GM12878 (cell line): ENCODE data around the gene TEX264. TPM values are rescaled to one million over a fixed set of nuclear protein-coding genes. Genes with fewer than 3 reads are reported as not detected.

ENCODE experiments used
- ATAC-seq: fragments of 200-7000 bp; cut with Tn5 transposase; 3 replicates; pipeline ENCODE4 v1.9.1; 2020; ENCODE audit warnings: mild to moderate bottlenecking, moderate library complexity
- BruUV-seq: library from RNA; stranded (reverse); fragments of 400-500 nt; replicated peaks from 2 replicates; lab custom pipeline; 2021; lab: Mats Ljungman, UMichigan
- CTCF ChIA-PET: fragments of 300-600 bp; sonication (Branson Sonifier 250); formaldehyde crosslinking; extraction: SDS; loops from one replicate; lab custom pipeline; 2021; ENCODE audit warnings: inconsistent platforms; lab: Yijun Ruan, JAX
- POLR2A ChIA-PET: fragments of 350-600 bp; formaldehyde crosslinking; extraction: SDS; loops from one replicate; lab custom pipeline; 2021; ENCODE audit warnings: inconsistent platforms; lab: Charles Lee
- RAD21 ChIA-PET: fragments of 300-600 bp; sonication (Branson Sonifier 250); formaldehyde crosslinking; loops from one replicate; lab custom pipeline; 2023; ENCODE audit warnings: antibody characterized with exemption; ENCODE audit not compliant: unreplicated experiment; lab: Charles Lee
- SMC1A ChIA-PET: fragments of 300-600 bp; sonication (Branson Sonifier 250); formaldehyde crosslinking; loops from one replicate; lab custom pipeline; 2023; ENCODE audit not compliant: unreplicated experiment, uncharacterized antibody; lab: Charles Lee
- DNase-seq: peaks from one replicate; pipeline ENCODE4 v3.0.0-alpha.2; 2011; ENCODE audit warnings: low read depth, low spot score
- FAIRE-seq: peaks from 3 replicates; lab custom pipeline; 2011; peaks lifted over from hg19 to GRCh38; lab: Jason Lieb, UNC
- H2AFZ ChIP-seq: 2 replicates; pipeline ENCODE4 v1.6.0; 2011; ENCODE audit warnings: low read depth, low read length, control low read depth; ENCODE audit not compliant: control insufficient read depth
- H3K27ac ChIP-seq: 2 replicates; pipeline ENCODE4 v1.5.1; 2011; ENCODE audit warnings: control low read depth; ENCODE audit not compliant: control insufficient read depth, insufficient read depth
- H3K27me3 ChIP-seq, 2 experiments: replicated peaks in 1 of 2; 2 replicates each; pipeline versions ENCODE4 v1.6.0 to v1.6.1; 2011; ENCODE audit warnings: low read length in 1 of 2; ENCODE audit not compliant: control insufficient read depth in 2 of 2, insufficient read depth in 2 of 2
- H3K36me3 ChIP-seq, 2 experiments: 2 replicates each; pipeline ENCODE4 v1.5.1; 2011; ENCODE audit warnings: low read length in 1 of 2; ENCODE audit not compliant: control insufficient read depth in 2 of 2, insufficient read depth in 2 of 2
- H3K4me1 ChIP-seq: 2 replicates; pipeline ENCODE4 v1.6.1; 2011; ENCODE audit warnings: mild to moderate bottlenecking, low read length, moderate library complexity, mixed read lengths; ENCODE audit not compliant: control insufficient read depth, insufficient read depth
- H3K4me2 ChIP-seq: 2 replicates; pipeline ENCODE4 v1.6.0; 2011; ENCODE audit warnings: control low read depth; ENCODE audit not compliant: control insufficient read depth, insufficient read depth
- H3K4me3 ChIP-seq: fragments of 200-600 bp; sonication (generic); 2 replicates; pipeline ENCODE4 v1.5.1; 2016
- H3K79me2 ChIP-seq: 2 replicates; pipeline ENCODE4 v1.6.0; 2011; ENCODE audit warnings: low read length; ENCODE audit not compliant: control insufficient read depth, insufficient read depth
- H3K9ac ChIP-seq: 2 replicates; pipeline ENCODE4 v1.8.0; 2011; ENCODE audit warnings: low read length, control low read depth, mixed read lengths; ENCODE audit not compliant: control insufficient read depth, insufficient read depth
- H3K9me3 ChIP-seq: replicated peaks from 3 replicates; pipeline ENCODE4 v1.5.1; 2011; ENCODE audit warnings: mild to moderate bottlenecking, low read length; ENCODE audit not compliant: control insufficient read depth, insufficient read depth
- H4K20me1 ChIP-seq: 2 replicates; pipeline ENCODE4 v1.6.0; 2011; ENCODE audit not compliant: control insufficient read depth, insufficient read depth
- GATAD2B ChIP-seq: fragments of 450-650 bp; conservative IDR thresholded peaks from 2 replicates; pipeline ENCODE4 v1.6.1; 2017; ENCODE audit warnings: low read depth, mild to moderate bottlenecking, moderate library complexity
- RAD51 ChIP-seq: fragments of 450-650 bp; IDR thresholded peaks from 2 replicates; pipeline ENCODE4 v1.6.1; 2016; ENCODE audit warnings: moderate library complexity, mild to moderate bottlenecking, inconsistent platforms
- ZZZ3 ChIP-seq: IDR thresholded peaks from 2 replicates; pipeline ENCODE4 v1.6.1; 2011; ENCODE audit warnings: low read depth; ENCODE audit not compliant: control insufficient read depth, insufficient read length
- WGBS: methylation state at CpG from one replicate; pipeline ENCODE4 v1.1.6; 2016; ENCODE audit warnings: low lambda C conversion rate; ENCODE audit not compliant: insufficient replicate concordance, insufficient coverage; ENCODE audit errors: missing lambda C conversion rate; 5-methylcytosine and 5-hydroxymethylcytosine counted together
- in situ Hi-C: fragments of 300-500 bp; cut with MboI; formaldehyde crosslinking; loops from 9 replicates; pipeline ENCODE4 v1.14.3; 2018; ENCODE audit warnings: mixed read lengths
- intact Hi-C: fragments of 100-400 bp; cut with micrococcal nuclease; formaldehyde crosslinking; loops from one replicate; pipeline ENCODE4 v1.14.2; 2022; ENCODE audit not compliant: unreplicated experiment
- polyA plus RNA-seq, 11 experiments: library from polyadenylated mRNA; depleted of rRNA in 4 of 11; unstranded in 6 of 11; stranded (reverse) in 5 of 11; fragments of >200 nt; fragmentation: Nextera tagmentation in 4 of 11; fragmentation: Illumina TruSeq in 1 of 11; extraction: Ambion mirVana in 4 of 11; extraction: Trizol in 1 of 11; gene quantifications; 1 replicate in 1 of 11; 2 replicates in 10 of 11; pipeline versions ENCODE4 v1.2.1 to v1.2.3, GENCODE V29; 2011 to 2016; ENCODE audit warnings: inconsistent platforms in 2 of 11, missing spikeins in 2 of 11, low read depth in 1 of 11
- total RNA-seq, 4 experiments: library from RNA; depleted of rRNA in 3 of 4; stranded (reverse); fragments of >200 nt in 3 of 4; fragmentation: Illumina TruSeq in 1 of 4; extraction: Trizol in 1 of 4; gene quantifications; 2 replicates each; pipeline versions ENCODE4 v1.2.1 to v1.2.3, GENCODE V29; 2013 to 2021
- TF ChIP-seq, protein P1 (sequence below): IDR thresholded peaks from 2 replicates; pipeline ENCODE4 v1.6.1; 2011; ENCODE audit warnings: mild to moderate bottlenecking, low read depth, low read length, moderate library complexity; ENCODE audit not compliant: insufficient replicate concordance
- TF ChIP-seq, protein P2 (sequence below): IDR thresholded peaks from 2 replicates; pipeline ENCODE4 v1.6.1; 2012; ENCODE audit warnings: mild to moderate bottlenecking, low read depth, low read length

The TEX264 gene
- total and polyA plus RNA-seq, 10 of the 15 experiments (the other 5 are each of a cell fraction or from before 2014, with no cell fraction given): 3.6 to 63.0 (median 52.4) TPM

DNA sequence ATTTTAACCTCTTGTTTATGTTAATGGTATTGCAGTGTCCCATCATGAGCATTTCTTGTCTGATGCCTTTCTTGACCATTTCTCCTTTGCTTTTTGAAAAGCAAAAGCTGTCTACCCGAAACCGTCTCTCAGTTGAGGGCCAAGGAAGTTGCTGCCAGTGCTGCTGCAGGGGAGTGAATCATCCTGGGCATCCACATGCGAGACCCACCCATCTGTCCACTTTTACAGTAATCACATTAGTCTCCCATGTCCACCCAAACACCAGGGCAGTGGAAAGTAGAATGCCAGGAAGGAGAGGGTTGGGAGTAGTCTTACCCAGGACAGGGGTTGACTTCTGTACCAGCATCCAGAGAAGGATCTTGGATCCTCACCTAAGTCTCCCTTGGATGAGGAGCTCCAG lies 48.6 kb upstream of the TEX264 start:
- Histone ChIP-seq H3K4me1 (no peaks in the 10 kb centered on the region), H3K27me3 (no peaks in the 10 kb centered on the region), H2AFZ (no peak overlapping the region), H3K79me2 (no peaks in the 10 kb centered on the region), H3K4me3 (no peak overlapping the region), H4K20me1 (no peaks in the 10 kb centered on the region), H3K27ac (no peak overlapping the region), H3K9me3 (no peaks in the 10 kb centered on the region), H3K4me2 (no peak overlapping the region), H3K36me3 (no peaks in the 10 kb centered on the region; a peak in 1 of 4 replicates), H3K9ac (no peak overlapping the region)
- FAIRE-seq (no peak), DNase-seq (no peak), ATAC-seq (no peak)
- ChIA-PET POLR2A (no interaction called here), SMC1A (no interaction called here), CTCF (interaction anchor here (1.8 kb wide), 1 partner anchor 60 kb away, joined by 3 read pairs; no protein-coding TSS in a partner anchor), RAD21 (interaction anchor here (0.5 kb wide), 1 partner anchor 122 kb away, joined by 4 read pairs; no protein-coding TSS in a partner anchor)
- TF ChIP-seq, protein P1, sequence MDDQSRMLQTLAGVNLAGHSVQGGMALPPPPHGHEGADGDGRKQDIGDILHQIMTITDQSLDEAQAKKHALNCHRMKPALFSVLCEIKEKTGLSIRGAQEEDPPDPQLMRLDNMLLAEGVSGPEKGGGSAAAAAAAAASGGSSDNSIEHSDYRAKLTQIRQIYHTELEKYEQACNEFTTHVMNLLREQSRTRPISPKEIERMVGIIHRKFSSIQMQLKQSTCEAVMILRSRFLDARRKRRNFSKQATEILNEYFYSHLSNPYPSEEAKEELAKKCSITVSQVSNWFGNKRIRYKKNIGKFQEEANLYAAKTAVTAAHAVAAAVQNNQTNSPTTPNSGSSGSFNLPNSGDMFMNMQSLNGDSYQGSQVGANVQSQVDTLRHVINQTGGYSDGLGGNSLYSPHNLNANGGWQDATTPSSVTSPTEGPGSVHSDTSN: no peak
- TF ChIP-seq, protein P2, sequence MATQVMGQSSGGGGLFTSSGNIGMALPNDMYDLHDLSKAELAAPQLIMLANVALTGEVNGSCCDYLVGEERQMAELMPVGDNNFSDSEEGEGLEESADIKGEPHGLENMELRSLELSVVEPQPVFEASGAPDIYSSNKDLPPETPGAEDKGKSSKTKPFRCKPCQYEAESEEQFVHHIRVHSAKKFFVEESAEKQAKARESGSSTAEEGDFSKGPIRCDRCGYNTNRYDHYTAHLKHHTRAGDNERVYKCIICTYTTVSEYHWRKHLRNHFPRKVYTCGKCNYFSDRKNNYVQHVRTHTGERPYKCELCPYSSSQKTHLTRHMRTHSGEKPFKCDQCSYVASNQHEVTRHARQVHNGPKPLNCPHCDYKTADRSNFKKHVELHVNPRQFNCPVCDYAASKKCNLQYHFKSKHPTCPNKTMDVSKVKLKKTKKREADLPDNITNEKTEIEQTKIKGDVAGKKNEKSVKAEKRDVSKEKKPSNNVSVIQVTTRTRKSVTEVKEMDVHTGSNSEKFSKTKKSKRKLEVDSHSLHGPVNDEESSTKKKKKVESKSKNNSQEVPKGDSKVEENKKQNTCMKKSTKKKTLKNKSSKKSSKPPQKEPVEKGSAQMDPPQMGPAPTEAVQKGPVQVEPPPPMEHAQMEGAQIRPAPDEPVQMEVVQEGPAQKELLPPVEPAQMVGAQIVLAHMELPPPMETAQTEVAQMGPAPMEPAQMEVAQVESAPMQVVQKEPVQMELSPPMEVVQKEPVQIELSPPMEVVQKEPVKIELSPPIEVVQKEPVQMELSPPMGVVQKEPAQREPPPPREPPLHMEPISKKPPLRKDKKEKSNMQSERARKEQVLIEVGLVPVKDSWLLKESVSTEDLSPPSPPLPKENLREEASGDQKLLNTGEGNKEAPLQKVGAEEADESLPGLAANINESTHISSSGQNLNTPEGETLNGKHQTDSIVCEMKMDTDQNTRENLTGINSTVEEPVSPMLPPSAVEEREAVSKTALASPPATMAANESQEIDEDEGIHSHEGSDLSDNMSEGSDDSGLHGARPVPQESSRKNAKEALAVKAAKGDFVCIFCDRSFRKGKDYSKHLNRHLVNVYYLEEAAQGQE: no peak
- TF ChIP-seq ZZZ3 (no peak), GATAD2B (no peak), RAD51 (no peak)
- in situ Hi-C loops (no loop called here), intact Hi-C loops (no loop called here)
- WGBS: 100% methylated on average over 3 of the region's 3 CpGs
- BruUV-seq: no TSS peak
